ENCODE measurements around the gene MORN1. TPM values are rescaled to one million over a fixed set of nuclear protein-coding genes. Genes with fewer than 3 reads are reported as not detected.

Gene MORN1
- total and polyA plus RNA-seq, 2 of the 4 experiments (the other 2 are of a cell fraction) = 3.0 to 4.2 TPM

GRCh38 chr1:2343023-2343935 is 48.1 kb downstream of the MORN1 start:
- Histone ChIP-seq H4K20me1 (ENCODE audit: insufficient read depth, low read length) (no peaks in the 10 kb centered on the region), H3K4me1 (ENCODE audit: control insufficient read depth, insufficient read depth, low read length) (no peaks in the 10 kb centered on the region), H3K27me3 (ENCODE audit: control insufficient read depth, insufficient read depth, low read length) (no peaks in the 10 kb centered on the region; the same call in 1 of the 2 replicates), H3K79me1 (ENCODE audit: low read depth in 1 of 2, low read length in 2 of 2) (no peaks in the 10 kb centered on the region), H4K5ac (ENCODE audit: low read depth, low read length) (no peak overlapping the region), H4K91ac (ENCODE audit: insufficient read depth, low read depth, low read length) (no peak overlapping the region), H3K9ac (ENCODE audit: low read depth, low read length) (no peak overlapping the region), H4K8ac (ENCODE audit: low read depth in 2 of 2, low read length in 2 of 2) (no peak overlapping the region), H3K27ac (ENCODE audit: insufficient read depth, low read length) (no peak overlapping the region), H2BK5ac (ENCODE audit: low read depth, low read length, poor library complexity, severe bottlenecking) (no peak overlapping the region), H3K9me1 (ENCODE audit: insufficient read depth, low read length) (no peaks in the 10 kb centered on the region), H3K18ac (ENCODE audit: low read depth, low read length) (no peak overlapping the region), H2BK20ac (ENCODE audit: low read depth, low read length) (no peak overlapping the region), H2AK5ac (ENCODE audit: low read depth, low read length) (no peak overlapping the region), H2BK15ac (ENCODE audit: low read depth, low read length) (no peak overlapping the region), H2BK120ac (ENCODE audit: low read depth, low read length) (no peak overlapping the region), H3K23ac (ENCODE audit: low read depth, low read length) (no peak overlapping the region), H3K4ac (ENCODE audit: low read depth, low read length) (no peak overlapping the region), H3K4me2 (ENCODE audit: low read depth, low read length) (no peak overlapping the region), H3K56ac (ENCODE audit: extremely low read depth, insufficient read depth, low read length) (no peak overlapping the region), H2AK9ac (replicated peaks; ENCODE audit: low read depth, low read length, poor library complexity) (no peak overlapping the region), H2AFZ (replicated peaks; ENCODE audit: low read length, poor library complexity) (no peak overlapping the region), H3K36me3 (ENCODE audit: control insufficient read depth, insufficient read depth, low read length) (no peaks in the 10 kb centered on the region), H3K9me3 (ENCODE audit: control insufficient read depth, insufficient read depth, low read length) (no peaks in the 10 kb centered on the region; the same call in 1 of the 2 replicates), H3K4me3 (ENCODE audit: insufficient read depth, low read depth, low read length) (no peak overlapping the region), H3K14ac (replicated peaks; ENCODE audit: low read depth, low read length) (no peak overlapping the region)
- intact Hi-C loops (cut with micrococcal nuclease) (no loop called here), dilution Hi-C loops (cut with HindIII; ENCODE audit: low sequenced_read_pairs, unreplicated experiment) (no loop called here), in situ Hi-C loops (cut with MboI; ENCODE audit: low sequenced_read_pairs) (no loop called here)
- ATAC-seq (ENCODE audit: low read depth) (no peak), DNase-seq (no peak)
- no TSS peak for BruUV-seq (replicated peaks)
- POLR2A ChIA-PET (ENCODE audit: unreplicated experiment) = no interaction called here
- 81% methylated on average over 23 of the region's 39 CpGs; no CpG with 5 or more reads in 1 of the 2 experiments for WGBS, 2 experiments (ENCODE audit: extremely low coverage in 2 of 2, insufficient read length in 1 of 2)
- CTCF ChIA-PET = no interaction called here
- no peak for TF ChIP-seq FOS (IDR thresholded peaks at IDR 0.05; ENCODE audit: low read depth, low read length)
- no peak for TF ChIP-seq NFE2L2 (IDR thresholded peaks at IDR 0.05; ENCODE audit: low read depth, low read length)
- TF ChIP-seq BHLHE40 (IDR thresholded peaks at IDR 0.05; ENCODE audit: low read depth, low read length) = no peak
- no peak for TF ChIP-seq POLR2A (IDR thresholded peaks at IDR 0.05; ENCODE audit: low read depth, low read length)
- TF ChIP-seq MXI1 (IDR thresholded peaks at IDR 0.05; ENCODE audit: borderline replicate concordance, low read depth, low read length) = no peak
- no peak for TF ChIP-seq RFX5 (IDR thresholded peaks at IDR 0.05; ENCODE audit: low read depth, low read length)
- no peak for TF ChIP-seq CTCF (conservative IDR thresholded peaks at IDR 0.05; ENCODE audit: low read depth, low read length)
- TF ChIP-seq RAD21 (IDR thresholded peaks at IDR 0.05; ENCODE audit: low read length) = no peak
- no peak for TF ChIP-seq ELK1 (IDR thresholded peaks at IDR 0.05; ENCODE audit: borderline replicate concordance, low read depth, low read length)
- no peak for TF ChIP-seq CEBPB (IDR thresholded peaks at IDR 0.05; ENCODE audit: low read depth, low read length)
- no peak for TF ChIP-seq USF2 (IDR thresholded peaks at IDR 0.05; ENCODE audit: low read depth, low read length)
- no peak for TF ChIP-seq SMC3 (IDR thresholded peaks at IDR 0.05; ENCODE audit: low read depth, low read length)
- TF ChIP-seq RCOR1 (IDR thresholded peaks at IDR 0.05; ENCODE audit: insufficient replicate concordance, low read length) = no peak
- TF ChIP-seq CHD1 (IDR thresholded peaks at IDR 0.05; ENCODE audit: low read depth, low read length) = no peak
- no peak for TF ChIP-seq MAFK (IDR thresholded peaks at IDR 0.05; ENCODE audit: low read depth, low read length)

All from IMR-90 (cell line).